ENCODE measurements around the gene TMC4. TPM values are rescaled to one million over a fixed set of nuclear protein-coding genes. Genes with fewer than 3 reads are reported as not detected.
A peak's percentile ranks its signal among the peaks of the same experiment; 100 is the strongest.
"Not testable (repeated sequence)": the region's sequence is repeated elsewhere in the genome, so short reads cannot be mapped to it uniquely, and the experiment has no call there.

Gene TMC4
- total RNA-seq, 2 experiments from 2014 or later, result 0.26 to 0.27 TPM

GRCh38 chr19:54178581-54179261 lies 5.8 kb upstream of the TMC4 start:
- Mint-ChIP-seq H3K27me3 (no peaks in the 10 kb centered on the region), H3K4me3 (no peak overlapping the region), H3K9me3 (no peaks in the 10 kb centered on the region), H3K4me1 (ENCODE audit: low read depth) (no peaks in the 10 kb centered on the region), H3K36me3 (peaks cover 31% of the 10 kb centered on the region), H3K27ac (no peak overlapping the region)
- ChIA-PET CTCF (no interaction called here), POLR2A (no interaction called here)
- DNase-seq, result peak; percentile 54
- intact Hi-C loops (cut with micrococcal nuclease), result no loop called here

GRCh38 chr19:54173951-54174834 lies 1.2 kb upstream of the TMC4 start:
- ChIA-PET CTCF (interaction anchor here (0.8 to 1.8 kb wide), 2 partner anchors 34 to 92 kb away, joined by 6 read pairs; no protein-coding TSS in a partner anchor), POLR2A (interaction anchor here (1.0 kb wide), 2 partner anchors 15 to 27 kb away, joined by 3 to 4 read pairs; partner anchors contain the start of genes MBOAT7 and RPS9)
- Mint-ChIP-seq H3K9me3 (no peaks in the 10 kb centered on the region), H3K4me3 (no peak overlapping the region), H3K36me3 (peaks cover 18% of the 10 kb centered on the region), H3K27me3 (no peaks in the 10 kb centered on the region), H3K4me1 (ENCODE audit: low read depth) (no peaks in the 10 kb centered on the region), H3K27ac (no peak overlapping the region)
- intact Hi-C loops (cut with micrococcal nuclease), result no loop called here
- DNase-seq, result no peak

GRCh38 chr19:54173359-54173699 lies 369 bp upstream of the TMC4 start:
- DNase-seq, result no peak
- no peaks in the 10 kb centered on the region for H3K4me1 Mint-ChIP-seq (ENCODE audit: low read depth)
- peaks cover 9% of the 10 kb centered on the region for H3K36me3 Mint-ChIP-seq
- H3K27me3 Mint-ChIP-seq, result no peaks in the 10 kb centered on the region
- H3K27ac Mint-ChIP-seq, result no peak overlapping the region
- CTCF ChIA-PET, result interaction anchor here (1.1 to 1.8 kb wide), 2 partner anchors 58 to 93 kb away, joined by 3 to 6 read pairs; no protein-coding TSS in a partner anchor
- no peak overlapping the region for H3K4me3 Mint-ChIP-seq
- no peaks in the 10 kb centered on the region for H3K9me3 Mint-ChIP-seq
- intact Hi-C loops (cut with micrococcal nuclease), result no loop called here
- POLR2A ChIA-PET, result interaction anchor here (1.0 to 1.1 kb wide), 4 partner anchors 14 to 93 kb away, joined by 3 to 4 read pairs (median 3); partner anchors contain the start of genes LENG1, MBOAT7 and RPS9

GRCh38 chr19:54171736-54172431 lies 1.1 kb downstream of the TMC4 start:
- H3K27me3 Mint-ChIP-seq; intact Hi-C loops (cut with micrococcal nuclease); H3K27ac Mint-ChIP-seq; H3K36me3 Mint-ChIP-seq; H3K9me3 Mint-ChIP-seq; DNase-seq; H3K4me3 Mint-ChIP-seq; H3K4me1 Mint-ChIP-seq (ENCODE audit: low read depth): not testable (repeated sequence)
- ChIA-PET CTCF (interaction anchor here (1.2 to 2.0 kb wide), 2 partner anchors 60 to 94 kb away, joined by 4 to 8 read pairs; no protein-coding TSS in a partner anchor), POLR2A (interaction anchor here (0.5 to 1.1 kb wide), 2 partner anchors 15 to 207 kb away, joined by 3 to 4 read pairs; no protein-coding TSS in a partner anchor)

GRCh38 chr19:54169149-54169740 lies 3.7 kb downstream of the TMC4 start:
- Mint-ChIP-seq H3K27me3 (no peaks in the 10 kb centered on the region), H3K27ac (no peak overlapping the region), H3K9me3 (no peaks in the 10 kb centered on the region), H3K4me3 (no peak overlapping the region), H3K4me1 (ENCODE audit: low read depth) (peaks cover 6% of the 10 kb centered on the region), H3K36me3 (no peaks in the 10 kb centered on the region)
- ChIA-PET POLR2A (interaction anchor here (1.3 to 1.8 kb wide), 3 partner anchors 18 to 38 kb away, joined by 3 to 5 read pairs (median 3); no protein-coding TSS in a partner anchor), CTCF (interaction anchor here (0.7 to 2.0 kb wide), 4 partner anchors 19 to 161 kb away, joined by 3 to 7 read pairs (median 5); no protein-coding TSS in a partner anchor)
- DNase-seq, result no peak
- intact Hi-C loops (cut with micrococcal nuclease), result no loop called here

GRCh38 chr19:54168174-54168917 lies 4.6 kb downstream of the TMC4 start:
- Mint-ChIP-seq H3K4me3 (peak overlapping the region; percentile 5), H3K27ac (no peak overlapping the region), H3K27me3 (no peaks in the 10 kb centered on the region), H3K36me3 (no peaks in the 10 kb centered on the region), H3K9me3 (no peaks in the 10 kb centered on the region), H3K4me1 (ENCODE audit: low read depth) (peaks cover 8% of the 10 kb centered on the region)
- CTCF ChIA-PET, result interaction anchor here (0.5 to 2.3 kb wide), 13 partner anchors 8 to 98 kb away, joined by 3 to 10 read pairs (median 3); partner anchors contain the start of genes LENG1 and MBOAT7
- intact Hi-C loops (cut with micrococcal nuclease), result loop anchor here (1.0 kb wide), 1 partner anchor 63 kb away; no protein-coding TSS in a partner anchor
- POLR2A ChIA-PET, result no interaction called here
- DNase-seq, result peak; percentile 94

GRCh38 chr19:54165222-54165621 lies 7.7 kb downstream of the TMC4 start:
- DNase-seq, result no peak
- POLR2A ChIA-PET, result no interaction called here
- Mint-ChIP-seq H3K27me3 (peaks cover 3% of the 10 kb centered on the region), H3K4me1 (ENCODE audit: low read depth) (peaks cover 32% of the 10 kb centered on the region), H3K9me3 (no peaks in the 10 kb centered on the region), H3K27ac (no peak overlapping the region), H3K36me3 (no peaks in the 10 kb centered on the region), H3K4me3 (no peak overlapping the region)
- intact Hi-C loops (cut with micrococcal nuclease), result no loop called here
- CTCF ChIA-PET, result interaction anchor here (1.5 kb wide), 1 partner anchor 101 kb away, joined by 4 read pairs; no protein-coding TSS in a partner anchor

- Mint-ChIP-seq H3K4me1 (ENCODE audit: low read depth) (peaks cover 34% of the 10 kb centered on the region), H3K9me3 (no peaks in the 10 kb centered on the region), H3K27ac (no peak overlapping the region), H3K27me3 (peaks cover 3% of the 10 kb centered on the region), H3K4me3 (peak overlapping the region; percentile 17), H3K36me3 (peaks cover 6% of the 10 kb centered on the region)
- intact Hi-C loops (cut with micrococcal nuclease), result no loop called here
- CTCF ChIA-PET, result interaction anchor here (1.3 to 1.5 kb wide), 2 partner anchors 24 to 101 kb away, joined by 4 to 6 read pairs; no protein-coding TSS in a partner anchor
- peak; percentile 73 for DNase-seq
- POLR2A ChIA-PET, result no interaction called here
Observed at GRCh38 chr19:54164369-54165068, 8.4 kb downstream of the TMC4 start.

GRCh38 chr19:54162884-54163283 lies 10.1 kb downstream of the TMC4 start:
- CTCF ChIA-PET, result no interaction called here
- peaks cover 44% of the 10 kb centered on the region for H3K4me1 Mint-ChIP-seq (ENCODE audit: low read depth)
- peak overlapping the region; percentile 71 for H3K4me3 Mint-ChIP-seq
- H3K27ac Mint-ChIP-seq, result peak overlapping the region; percentile 10
- intact Hi-C loops (cut with micrococcal nuclease), result no loop called here
- H3K36me3 Mint-ChIP-seq, result peaks cover 11% of the 10 kb centered on the region
- peaks cover 3% of the 10 kb centered on the region for H3K27me3 Mint-ChIP-seq
- DNase-seq, result no peak
- no peaks in the 10 kb centered on the region for H3K9me3 Mint-ChIP-seq
- POLR2A ChIA-PET, result no interaction called here

GRCh38 chr19:54162241-54162805 lies 10.6 kb downstream of the TMC4 start:
- ChIA-PET POLR2A (no interaction called here), CTCF (no interaction called here)
- H3K4me1 Mint-ChIP-seq (ENCODE audit: low read depth), result peaks cover 44% of the 10 kb centered on the region
- peaks cover 11% of the 10 kb centered on the region for H3K36me3 Mint-ChIP-seq
- peak overlapping the region; percentile 71 for H3K4me3 Mint-ChIP-seq
- DNase-seq, result peak; percentile 88
- H3K27me3 Mint-ChIP-seq, result peaks cover 3% of the 10 kb centered on the region
- peak overlapping the region; percentile 10 for H3K27ac Mint-ChIP-seq
- no peaks in the 10 kb centered on the region for H3K9me3 Mint-ChIP-seq
- intact Hi-C loops (cut with micrococcal nuclease), result no loop called here

Data from activated CD4-positive, alpha-beta memory T cell treated with anti-CD3 and anti-CD28 coated beads for 36 hours (primary cell).